GM10266 (cell line): ENCODE data around the gene PNPLA7.
"Not testable (repeated sequence)": the region's sequence is repeated elsewhere in the genome, so short reads cannot be mapped to it uniquely, and the experiment has no call there.

Experiments used
- DNase-seq: peaks from one replicate; pipeline ENCODE4 v3.0.0; 2012; ENCODE audit errors: extremely low spot score
- TF ChIP-seq, protein P1 (sequence below): IDR thresholded peaks from 2 replicates; pipeline ENCODE4 v1.5.1; 2012; ENCODE audit warnings: mild to moderate bottlenecking, low read depth; ENCODE audit not compliant: control insufficient read depth, insufficient read depth; ENCODE audit errors: missing control alignments

The PNPLA7 gene

DNA sequence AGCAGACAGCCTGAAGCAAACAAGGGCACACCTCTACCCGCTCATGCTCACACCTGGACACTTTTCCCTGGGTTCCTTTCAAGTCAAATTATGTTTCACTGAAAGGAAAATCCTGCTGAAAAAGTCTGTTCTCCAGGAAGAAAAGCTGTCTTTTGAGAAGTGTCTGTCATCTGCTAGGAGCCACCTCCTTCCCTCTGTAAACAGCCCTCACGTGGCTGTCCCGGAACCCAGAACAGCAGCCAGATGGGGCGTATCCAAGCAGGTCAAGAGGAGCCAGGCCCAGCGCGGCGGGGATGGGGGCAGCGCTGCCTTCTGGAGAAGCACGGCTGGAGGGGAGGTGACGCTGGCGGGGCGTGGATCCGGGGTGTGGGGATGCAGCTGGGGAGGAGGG is at the start of gene PNPLA7:
Gene PNPLA7, minus strand, starts transcription at position 172 of the 391 bp plus-strand sequence. CDS start 205 bp downstream, outside the sequence.
- DNase-seq = peak; percentile 78
- TF ChIP-seq, protein P1, sequence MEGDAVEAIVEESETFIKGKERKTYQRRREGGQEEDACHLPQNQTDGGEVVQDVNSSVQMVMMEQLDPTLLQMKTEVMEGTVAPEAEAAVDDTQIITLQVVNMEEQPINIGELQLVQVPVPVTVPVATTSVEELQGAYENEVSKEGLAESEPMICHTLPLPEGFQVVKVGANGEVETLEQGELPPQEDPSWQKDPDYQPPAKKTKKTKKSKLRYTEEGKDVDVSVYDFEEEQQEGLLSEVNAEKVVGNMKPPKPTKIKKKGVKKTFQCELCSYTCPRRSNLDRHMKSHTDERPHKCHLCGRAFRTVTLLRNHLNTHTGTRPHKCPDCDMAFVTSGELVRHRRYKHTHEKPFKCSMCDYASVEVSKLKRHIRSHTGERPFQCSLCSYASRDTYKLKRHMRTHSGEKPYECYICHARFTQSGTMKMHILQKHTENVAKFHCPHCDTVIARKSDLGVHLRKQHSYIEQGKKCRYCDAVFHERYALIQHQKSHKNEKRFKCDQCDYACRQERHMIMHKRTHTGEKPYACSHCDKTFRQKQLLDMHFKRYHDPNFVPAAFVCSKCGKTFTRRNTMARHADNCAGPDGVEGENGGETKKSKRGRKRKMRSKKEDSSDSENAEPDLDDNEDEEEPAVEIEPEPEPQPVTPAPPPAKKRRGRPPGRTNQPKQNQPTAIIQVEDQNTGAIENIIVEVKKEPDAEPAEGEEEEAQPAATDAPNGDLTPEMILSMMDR = no peak

- DNase-seq = no peak
- TF ChIP-seq, protein P1 = no peak
Measured at GRCh38 chr9:137598943-137599342, 48.7 kb upstream of the PNPLA7 start.

- not testable (repeated sequence) for DNase-seq
Measured at GRCh38 chr9:137596577-137596976, 46.4 kb upstream of the PNPLA7 start.

- no peak for DNase-seq
- TF ChIP-seq, protein P1 = no peak
Measured at GRCh38 chr9:137593176-137593575, 43.0 kb upstream of the PNPLA7 start.

DNA sequence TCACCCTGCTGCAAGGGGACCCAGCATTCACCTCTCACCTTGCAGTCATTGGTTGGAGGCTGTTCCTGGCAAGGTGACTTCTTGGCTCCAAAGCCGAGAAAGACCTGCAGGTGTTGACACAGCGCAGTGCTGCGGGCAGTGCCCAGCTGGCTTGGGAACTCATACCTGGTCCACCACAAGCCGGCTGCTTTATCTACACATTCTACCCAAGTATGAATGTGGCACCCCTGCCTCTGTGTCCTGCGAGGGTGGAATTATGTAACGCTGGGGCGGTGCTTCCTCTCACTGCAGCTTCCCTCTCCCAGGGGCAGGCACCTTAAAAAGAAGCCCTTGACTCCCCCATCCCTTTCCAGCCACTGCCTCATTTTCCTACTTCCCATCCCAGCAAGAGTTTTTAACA is 42.6 kb upstream of the PNPLA7 start:
- DNase-seq = no peak
- TF ChIP-seq, protein P1 = no peak

GRCh38 chr9:137590469-137591383 is 40.5 kb upstream of the PNPLA7 start, which contains the start of gene ZMYND19:
Gene ZMYND19, minus strand, starts transcription at chr9:137590512. Its CDS starts 249 bp downstream, at chr9:137590263.
- peak; percentile 100 for DNase-seq
- TF ChIP-seq, protein P1 = no peak

DNA sequence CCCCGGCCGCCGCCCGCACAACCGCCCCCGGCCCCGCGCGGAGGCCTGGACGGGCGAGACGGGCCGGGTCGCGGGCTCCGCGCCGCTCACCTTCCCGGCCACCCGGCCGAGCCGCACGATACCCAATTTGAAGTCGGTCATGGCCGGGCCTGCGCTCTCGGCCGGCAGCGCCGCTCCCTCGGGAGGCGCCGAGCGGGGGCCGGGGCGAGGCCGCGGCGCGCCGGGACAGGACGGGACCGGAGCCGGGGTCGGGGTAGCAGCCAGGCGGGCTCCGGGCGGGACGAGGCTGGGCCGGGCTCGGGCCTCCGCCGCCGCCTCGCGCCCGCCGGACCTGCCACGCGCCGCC is 39.9 kb upstream of the PNPLA7 start:
- no peak for DNase-seq
- TF ChIP-seq, protein P1 = no peak
